WERI-Rb-1 (cell line): ENCODE data around the gene TENM4.

Experiments
- DNase-seq: peaks from one replicate; pipeline ENCODE4 v3.0.0-alpha.2; 2020
- H3K27ac ChIP-seq: fragments of 250-450 bp; sonication (Bioruptor Pico); 2 replicates; pipeline ENCODE4 v1.5.1; 2020; ENCODE audit warnings: mild to moderate bottlenecking, moderate library complexity
- H3K27me3 ChIP-seq: fragments of 250-450 bp; sonication (Bioruptor Pico); 2 replicates; pipeline ENCODE4 v1.5.1; 2021; ENCODE audit warnings: mild to moderate bottlenecking, low read depth, moderate library complexity; ENCODE audit not compliant: insufficient read depth, severe bottlenecking
- H3K36me3 ChIP-seq: fragments of 250-450 bp; sonication (Bioruptor Pico); 2 replicates; pipeline ENCODE4 v1.5.1; 2020; ENCODE audit warnings: mild to moderate bottlenecking, moderate library complexity
- H3K4me3 ChIP-seq: 2 replicates; pipeline ENCODE4 v1.5.1; 2011; ENCODE audit warnings: low read depth, mild to moderate bottlenecking, control low read depth, low read length
- H3K9me3 ChIP-seq: fragments of 250-450 bp; sonication (Bioruptor Pico); 2 replicates; pipeline ENCODE4 v1.5.1; 2021; ENCODE audit warnings: mild to moderate bottlenecking, moderate library complexity; ENCODE audit not compliant: severe bottlenecking
- CTCF ChIP-seq: IDR thresholded peaks from 2 replicates; pipeline ENCODE4 v1.5.1; 2011; ENCODE audit warnings: low read depth, mild to moderate bottlenecking, control low read depth, inconsistent platforms, low read length

The TENM4 gene

GRCh38 chr11:79244798-79245197 is 196.0 kb downstream of the TENM4 start:
- no peak for TF ChIP-seq CTCF
- H3K4me3 ChIP-seq = no peak overlapping the region
- no peak overlapping the region for H3K27ac ChIP-seq
- no peak for DNase-seq
- H3K9me3 ChIP-seq = no peaks in the 10 kb centered on the region
- no peaks in the 10 kb centered on the region for H3K27me3 ChIP-seq
- H3K36me3 ChIP-seq = no peaks in the 10 kb centered on the region

GRCh38 chr11:79244241-79244772 is 196.5 kb downstream of the TENM4 start:
- DNase-seq = peak; percentile 38
- H3K27ac ChIP-seq = no peak overlapping the region

GRCh38 chr11:79243422-79244210 is 197.2 kb downstream of the TENM4 start:
- no peak for DNase-seq
- H3K27me3 ChIP-seq = no peaks in the 10 kb centered on the region

More at GRCh38 chr11:79244241-79244772, 196.5 kb downstream of the TENM4 start:
- Histone ChIP-seq H3K36me3 (no peaks in the 10 kb centered on the region), H3K9me3 (no peaks in the 10 kb centered on the region), H3K27me3 (no peaks in the 10 kb centered on the region), H3K4me3 (no peak overlapping the region)
- TF ChIP-seq CTCF = no peak

GRCh38 chr11:79242616-79243015 is 198.2 kb downstream of the TENM4 start:
- Histone ChIP-seq H3K36me3 (no peaks in the 10 kb centered on the region), H3K27me3 (no peaks in the 10 kb centered on the region), H3K27ac (no peak overlapping the region), H3K9me3 (no peaks in the 10 kb centered on the region), H3K4me3 (no peak overlapping the region)
- no peak for DNase-seq
- no peak for TF ChIP-seq CTCF

More at GRCh38 chr11:79243422-79244210, 197.2 kb downstream of the TENM4 start:
- Histone ChIP-seq H3K27ac (no peak overlapping the region), H3K9me3 (no peaks in the 10 kb centered on the region), H3K36me3 (no peaks in the 10 kb centered on the region), H3K4me3 (no peak overlapping the region)
- TF ChIP-seq CTCF = no peak

GRCh38 chr11:79241852-79242241 is 199.0 kb downstream of the TENM4 start:
- Histone ChIP-seq H3K27me3 (no peaks in the 10 kb centered on the region), H3K4me3 (no peak overlapping the region), H3K9me3 (no peaks in the 10 kb centered on the region), H3K36me3 (no peaks in the 10 kb centered on the region), H3K27ac (no peak overlapping the region)
- TF ChIP-seq CTCF = no peak
- DNase-seq = no peak
